GM12878 (cell line): ENCODE results near the gene ERFL. TPM values are rescaled to one million over a fixed set of nuclear protein-coding genes. Genes with fewer than 3 reads are reported as not detected.
"Not testable (repeated sequence)": the region's sequence is repeated elsewhere in the genome, so short reads cannot be mapped to it uniquely, and the experiment has no call there.

Experiments
- ATAC-seq: fragments of 200-7000 bp; cut with Tn5 transposase; 3 replicates; pipeline ENCODE4 v1.9.1; 2020; ENCODE audit warnings: mild to moderate bottlenecking, moderate library complexity
- BruUV-seq: library from RNA; stranded (reverse); fragments of 400-500 nt; replicated peaks from 2 replicates; lab custom pipeline; 2021; lab: Mats Ljungman, UMichigan
- CTCF ChIA-PET: fragments of 300-600 bp; sonication (Branson Sonifier 250); formaldehyde crosslinking; extraction: SDS; loops from one replicate; lab custom pipeline; 2021; ENCODE audit warnings: inconsistent platforms; lab: Yijun Ruan, JAX
- POLR2A ChIA-PET: fragments of 350-600 bp; formaldehyde crosslinking; extraction: SDS; loops from one replicate; lab custom pipeline; 2021; ENCODE audit warnings: inconsistent platforms; lab: Charles Lee
- RAD21 ChIA-PET: fragments of 300-600 bp; sonication (Branson Sonifier 250); formaldehyde crosslinking; loops from one replicate; lab custom pipeline; 2023; ENCODE audit warnings: antibody characterized with exemption; ENCODE audit not compliant: unreplicated experiment; lab: Charles Lee
- SMC1A ChIA-PET: fragments of 300-600 bp; sonication (Branson Sonifier 250); formaldehyde crosslinking; loops from one replicate; lab custom pipeline; 2023; ENCODE audit not compliant: unreplicated experiment, uncharacterized antibody; lab: Charles Lee
- DNase-seq: peaks from one replicate; pipeline ENCODE4 v3.0.0-alpha.2; 2011; ENCODE audit warnings: low read depth, low spot score
- FAIRE-seq: peaks from 3 replicates; lab custom pipeline; 2011; peaks lifted over from hg19 to GRCh38; lab: Jason Lieb, UNC
- H2AFZ ChIP-seq: 2 replicates; pipeline ENCODE4 v1.6.0; 2011; ENCODE audit warnings: low read depth, low read length, control low read depth; ENCODE audit not compliant: control insufficient read depth
- H3K27ac ChIP-seq: 2 replicates; pipeline ENCODE4 v1.5.1; 2011; ENCODE audit warnings: control low read depth; ENCODE audit not compliant: control insufficient read depth, insufficient read depth
- H3K27me3 ChIP-seq, 2 experiments: replicated peaks in 1 of 2; 2 replicates each; pipeline versions ENCODE4 v1.6.0 to v1.6.1; 2011; ENCODE audit warnings: low read length in 1 of 2; ENCODE audit not compliant: control insufficient read depth in 2 of 2, insufficient read depth in 2 of 2
- H3K36me3 ChIP-seq, 2 experiments: 2 replicates each; pipeline ENCODE4 v1.5.1; 2011; ENCODE audit warnings: low read length in 1 of 2; ENCODE audit not compliant: control insufficient read depth in 2 of 2, insufficient read depth in 2 of 2
- H3K4me1 ChIP-seq: 2 replicates; pipeline ENCODE4 v1.6.1; 2011; ENCODE audit warnings: mild to moderate bottlenecking, low read length, moderate library complexity, mixed read lengths; ENCODE audit not compliant: control insufficient read depth, insufficient read depth
- H3K4me2 ChIP-seq: 2 replicates; pipeline ENCODE4 v1.6.0; 2011; ENCODE audit warnings: control low read depth; ENCODE audit not compliant: control insufficient read depth, insufficient read depth
- H3K4me3 ChIP-seq: fragments of 200-600 bp; sonication (generic); 2 replicates; pipeline ENCODE4 v1.5.1; 2016
- H3K79me2 ChIP-seq: 2 replicates; pipeline ENCODE4 v1.6.0; 2011; ENCODE audit warnings: low read length; ENCODE audit not compliant: control insufficient read depth, insufficient read depth
- H3K9ac ChIP-seq: 2 replicates; pipeline ENCODE4 v1.8.0; 2011; ENCODE audit warnings: low read length, control low read depth, mixed read lengths; ENCODE audit not compliant: control insufficient read depth, insufficient read depth
- H3K9me3 ChIP-seq: replicated peaks from 3 replicates; pipeline ENCODE4 v1.5.1; 2011; ENCODE audit warnings: mild to moderate bottlenecking, low read length; ENCODE audit not compliant: control insufficient read depth, insufficient read depth
- H4K20me1 ChIP-seq: 2 replicates; pipeline ENCODE4 v1.6.0; 2011; ENCODE audit not compliant: control insufficient read depth, insufficient read depth
- BRCA1 ChIP-seq: IDR thresholded peaks from 2 replicates; pipeline ENCODE4 v1.6.1; 2011; ENCODE audit warnings: low read depth, low read length, improper control_type of control experiment
- EED ChIP-seq: sonication (generic); IDR thresholded peaks from 2 replicates; pipeline ENCODE4 v1.6.1; 2016; ENCODE audit warnings: antibody characterized with exemption, low read depth
- EP300 ChIP-seq, 2 experiments: fragments of 150-350 bp in 1 of 2; IDR thresholded peaks; 2 replicates each; pipeline ENCODE4 v1.6.1; 2011 to 2012; ENCODE audit warnings: low read depth in 2 of 2, low read length in 2 of 2, borderline replicate concordance in 1 of 2, improper control_type of control experiment in 1 of 2, inconsistent platforms in 1 of 2; ENCODE audit not compliant: control insufficient read depth in 1 of 2
- HCFC1 ChIP-seq: fragments of 150-350 bp; IDR thresholded peaks from 2 replicates; pipeline ENCODE4 v1.6.1; 2014; ENCODE audit warnings: low read length
- HSF1 ChIP-seq: fragments of 150-350 bp; IDR thresholded peaks from 2 replicates; pipeline ENCODE4 v1.6.1; 2014; ENCODE audit warnings: mild to moderate bottlenecking, low read depth, low read length
- MEF2A ChIP-seq: IDR thresholded peaks from 2 replicates; pipeline ENCODE4 v1.6.1; 2011; ENCODE audit warnings: low read depth, mild to moderate bottlenecking, low read length, moderate library complexity; ENCODE audit not compliant: insufficient read depth
- MYC ChIP-seq: IDR thresholded peaks from 2 replicates; pipeline ENCODE4 v1.6.1; 2011; ENCODE audit warnings: mild to moderate bottlenecking, low read length, moderate library complexity, inconsistent platforms; ENCODE audit not compliant: insufficient read depth, insufficient replicate concordance, insufficient read length, severe bottlenecking
- SRF ChIP-seq, 2 experiments: IDR thresholded peaks; 2 replicates each; pipeline ENCODE4 v1.6.1; 2011; ENCODE audit warnings: low read depth in 2 of 2, low read length in 2 of 2, mild to moderate bottlenecking in 1 of 2, moderate library complexity in 1 of 2
- ZNF622 ChIP-seq: fragments of 450-650 bp; IDR thresholded peaks from 2 replicates; pipeline ENCODE4 v1.6.1; 2017; ENCODE audit warnings: mild to moderate bottlenecking, inconsistent platforms
- WGBS: methylation state at CpG from one replicate; pipeline ENCODE4 v1.1.6; 2016; ENCODE audit warnings: low lambda C conversion rate; ENCODE audit not compliant: insufficient replicate concordance, insufficient coverage; ENCODE audit errors: missing lambda C conversion rate; 5-methylcytosine and 5-hydroxymethylcytosine counted together
- in situ Hi-C: fragments of 300-500 bp; cut with MboI; formaldehyde crosslinking; loops from 9 replicates; pipeline ENCODE4 v1.14.3; 2018; ENCODE audit warnings: mixed read lengths
- intact Hi-C: fragments of 100-400 bp; cut with micrococcal nuclease; formaldehyde crosslinking; loops from one replicate; pipeline ENCODE4 v1.14.2; 2022; ENCODE audit not compliant: unreplicated experiment
- polyA plus RNA-seq, 11 experiments: library from polyadenylated mRNA; depleted of rRNA in 4 of 11; unstranded in 6 of 11; stranded (reverse) in 5 of 11; fragments of >200 nt; fragmentation: Nextera tagmentation in 4 of 11; fragmentation: Illumina TruSeq in 1 of 11; extraction: Ambion mirVana in 4 of 11; extraction: Trizol in 1 of 11; gene quantifications; 1 replicate in 1 of 11; 2 replicates in 10 of 11; pipeline versions ENCODE4 v1.2.1 to v1.2.3, GENCODE V29; 2011 to 2016; ENCODE audit warnings: inconsistent platforms in 2 of 11, missing spikeins in 2 of 11, low read depth in 1 of 11
- total RNA-seq, 4 experiments: library from RNA; depleted of rRNA in 3 of 4; stranded (reverse); fragments of >200 nt in 3 of 4; fragmentation: Illumina TruSeq in 1 of 4; extraction: Trizol in 1 of 4; gene quantifications; 2 replicates each; pipeline versions ENCODE4 v1.2.1 to v1.2.3, GENCODE V29; 2013 to 2021

ERFL gene
- total and polyA plus RNA-seq, 10 of the 15 experiments (the other 5 are each of a cell fraction or from before 2014, with no cell fraction given): 0.04 to 0.10 (median 0.05) TPM; not detected in 7

DNA sequence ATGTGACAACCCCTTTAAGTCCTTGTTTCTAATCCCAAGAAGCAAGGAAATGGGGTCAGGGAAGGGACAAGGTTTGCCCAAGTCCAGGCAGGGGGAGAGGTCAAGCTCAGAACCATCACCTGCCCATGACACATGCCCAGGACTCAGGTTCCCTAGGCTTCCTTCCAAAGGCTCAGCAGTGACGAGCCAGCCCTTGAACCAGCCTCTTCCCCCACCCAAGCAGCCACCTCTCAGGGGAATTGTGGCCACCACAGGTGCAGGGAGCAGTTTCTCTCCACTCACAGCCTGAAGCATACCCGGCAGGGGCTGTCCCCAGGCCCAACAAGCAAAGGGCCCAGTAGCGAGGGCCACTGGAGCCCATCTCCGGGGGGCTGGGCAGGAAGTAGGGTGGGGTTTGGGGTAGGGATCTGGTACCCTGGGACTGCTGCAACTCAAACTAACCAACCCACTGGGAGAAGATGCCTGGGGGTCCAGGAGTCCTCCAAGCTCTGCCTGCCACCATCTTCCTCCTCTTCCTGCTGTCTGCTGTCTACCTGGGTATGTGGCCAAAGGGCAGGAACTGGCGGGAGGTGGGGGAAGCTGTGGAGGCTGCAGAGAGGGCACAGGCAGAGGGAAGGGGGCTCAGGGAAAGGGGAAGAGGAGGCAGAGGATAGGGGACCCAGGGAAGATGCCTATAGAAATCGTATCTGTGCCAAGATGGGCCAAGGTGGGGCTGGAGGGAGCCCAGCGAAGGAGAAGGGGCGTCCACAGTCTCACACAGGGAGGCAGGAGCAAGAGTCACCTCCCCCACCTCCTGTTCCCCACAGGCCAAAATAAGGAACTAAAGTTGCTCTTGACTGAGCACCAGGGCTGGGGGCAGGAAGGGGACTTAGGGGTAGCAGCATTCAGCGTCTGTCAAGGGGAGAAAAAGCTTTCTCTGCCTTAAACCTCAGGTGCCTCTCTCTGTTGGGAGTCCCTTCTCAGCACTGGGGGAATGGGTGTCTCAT is 51.1 kb downstream of the ERFL start, which contains the start of gene CD79A (continued):
- TF ChIP-seq HSF1: no peak
- no peak for TF ChIP-seq BRCA1
- TF ChIP-seq MYC: no peak
- TF ChIP-seq SRF (IDR thresholded peaks at IDR 0.05; ENCODE audit: low read depth in 2 of 2, low read length in 2 of 2): no peak
- no peak for TF ChIP-seq ZNF622
- TF ChIP-seq EP300 (IDR thresholded peaks at IDR 0.05; ENCODE audit: borderline replicate concordance in 1 of 2, control insufficient read depth in 1 of 2, low read depth in 2 of 2, low read length in 2 of 2): peak; percentile 70 to 86; a peak in 3 of 4 replicates
- TF ChIP-seq HCFC1: no peak
- TF ChIP-seq EED: peak; percentile 95
- peak; percentile 49; the same call in 1 of the 2 replicates for TF ChIP-seq MEF2A

DNA sequence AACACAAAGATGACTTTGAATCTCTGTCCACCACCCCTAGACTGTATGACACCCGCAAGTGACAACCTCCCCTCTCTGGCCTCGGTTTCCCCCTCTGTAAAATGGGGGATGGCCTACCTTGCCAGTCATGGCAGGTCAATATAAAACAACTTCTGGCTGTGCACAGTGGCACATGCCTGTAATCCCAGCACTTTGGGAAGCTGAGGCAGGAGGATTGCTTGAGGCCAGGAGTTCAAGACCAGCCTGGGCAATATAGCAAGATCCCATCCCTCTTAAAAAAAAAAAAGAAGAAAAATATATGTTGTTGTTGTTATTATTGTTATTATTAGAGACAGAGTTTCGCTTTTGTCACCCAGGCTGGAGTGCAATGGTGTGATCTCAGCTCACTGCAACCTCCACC is 52.3 kb downstream of the ERFL start:
- BruUV-seq, H3K27me3 ChIP-seq, H3K36me3 ChIP-seq, H4K20me1 ChIP-seq, ATAC-seq, FAIRE-seq, H3K9me3 ChIP-seq, in situ Hi-C loops, DNase-seq, H2AFZ ChIP-seq: not testable (repeated sequence)
- ChIA-PET POLR2A (interaction anchor here (0.6 to 6.5 kb wide), 15 partner anchors 9 to 1590 kb away, joined by 3 to 90 read pairs (median 5); partner anchors contain the start of gene RPS19), SMC1A (interaction anchor here (0.6 to 8.2 kb wide), 8 partner anchors 10 to 248 kb away, joined by 3 to 57 read pairs (median 4); partner anchors contain the start of gene RPS19), CTCF (interaction anchor here (1.1 to 9.0 kb wide), 7 partner anchors 11 to 76 kb away, joined by 3 to 136 read pairs (median 63); partner anchors contain the start of genes ARHGEF1 and RPS19), RAD21 (interaction anchor here (0.6 to 8.7 kb wide), 20 partner anchors 9 to 394 kb away, joined by 3 to 120 read pairs (median 4); partner anchors contain the start of genes ARHGEF1, ERFL, RABAC1 and RPS19)
- 0 out of 2 replicates have a peak overlapping the region, but pooled peaks have one; percentile 4 for H3K4me3 ChIP-seq
- H3K4me1 ChIP-seq: peaks cover 56% of the 10 kb centered on the region
- H3K27ac ChIP-seq: peak overlapping the region; percentile 94
- intact Hi-C loops: loop anchor here (2.0 kb wide), 1 partner anchor 69 kb away; no protein-coding TSS in a partner anchor
- H3K9ac ChIP-seq: peak overlapping the region; percentile 14
- WGBS: 16% methylated on average over 3 of the region's 3 CpGs
- H3K79me2 ChIP-seq: peaks cover 36% of the 10 kb centered on the region
- peak overlapping the region; percentile 81 for H3K4me2 ChIP-seq
